GM21723 (cell line): Measurements from ENCODE around the gene TSC22D4.

Source experiments
- ATAC-seq: cut with Tn5 transposase; IDR thresholded peaks from one replicate; pipeline ENCODE4 v1.9.1; 2021; ENCODE audit warnings: mild to moderate bottlenecking, moderate library complexity; ENCODE audit not compliant: unreplicated experiment

The TSC22D4 gene

DNA sequence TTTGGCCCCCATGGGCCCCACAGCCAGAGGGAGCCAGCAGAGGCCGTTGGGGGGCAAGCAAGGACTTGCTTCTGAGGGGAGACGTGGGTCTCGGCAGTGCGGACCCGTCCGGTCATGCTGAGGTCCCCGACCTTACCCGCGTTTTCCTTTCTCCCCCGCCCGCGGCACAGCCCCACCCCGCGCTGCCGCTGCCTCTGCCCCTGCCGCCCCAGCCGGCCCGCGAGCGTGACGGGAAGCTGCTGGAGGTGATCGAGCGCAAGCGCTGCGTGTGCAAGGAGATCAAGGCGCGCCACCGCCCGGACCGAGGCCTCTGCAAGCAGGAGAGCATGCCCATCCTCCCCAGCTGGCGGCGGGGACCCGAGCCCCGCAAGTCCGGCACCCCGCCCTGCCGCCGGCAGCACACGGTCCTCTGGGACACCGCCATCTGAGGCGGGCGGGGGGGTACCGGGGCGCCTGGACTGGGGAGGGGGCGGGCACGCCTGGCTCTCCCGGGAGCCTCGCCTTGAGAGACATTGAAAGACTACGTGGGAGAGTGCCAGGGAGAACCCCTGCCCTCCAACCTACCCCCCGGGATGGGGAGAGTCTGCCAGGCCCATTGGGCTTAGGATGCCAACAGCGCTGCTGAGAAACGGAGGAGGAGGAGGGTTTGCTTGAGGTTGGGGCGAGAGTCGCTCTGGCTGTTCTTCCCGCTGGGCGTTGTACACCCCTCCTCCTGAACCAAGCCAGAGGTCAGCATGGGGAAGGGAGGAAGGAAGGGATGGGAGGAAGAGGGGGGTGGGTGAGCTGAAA lies 14.7 kb upstream of the TSC22D4 start:
- ATAC-seq, result no peak

DNA sequence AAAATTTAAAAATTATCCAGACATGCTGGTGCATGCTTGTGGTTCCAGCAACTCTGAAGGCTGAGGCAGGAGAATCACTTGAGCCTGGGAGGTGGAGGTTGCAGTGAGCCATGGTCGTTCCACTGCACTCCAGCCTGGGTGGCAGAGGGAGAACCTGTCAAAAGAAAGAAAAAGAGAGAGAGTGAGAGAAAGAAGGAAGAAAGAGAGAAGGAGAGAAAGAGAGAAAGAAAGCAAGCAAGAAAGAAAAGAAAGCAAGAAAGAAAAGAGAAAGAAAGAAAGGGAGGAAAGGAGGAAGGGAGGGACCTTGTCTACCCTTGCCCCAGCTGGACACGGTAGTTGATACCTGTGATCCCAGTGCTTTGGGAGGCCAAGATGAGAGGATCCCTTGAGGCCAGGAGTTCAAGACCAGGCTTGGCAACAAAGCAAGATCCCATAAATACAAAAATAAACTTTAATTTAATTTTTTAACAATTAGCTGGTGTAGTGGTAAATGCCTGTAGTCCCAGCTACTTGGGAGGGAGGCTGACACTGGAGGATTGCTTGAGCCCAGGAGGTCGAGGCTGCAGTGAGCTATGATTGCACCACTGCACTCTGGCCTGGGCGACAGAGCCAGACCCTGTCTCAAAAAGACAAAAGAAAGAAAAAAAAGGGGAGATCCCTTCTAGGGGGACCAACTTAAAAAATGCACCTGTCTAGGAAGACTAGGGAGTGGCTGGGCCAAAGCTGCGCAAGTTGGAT lies 13.9 kb upstream of the TSC22D4 start:
- ATAC-seq, result no peak

- no peak for ATAC-seq
Measured at GRCh38 chr7:100491192-100491578, 12.2 kb upstream of the TSC22D4 start.

GRCh38 chr7:100490483-100491191 lies 11.6 kb upstream of the TSC22D4 start:
- ATAC-seq, result no peak

- ATAC-seq, result no peak
Measured at GRCh38 chr7:100489824-100490223, 10.8 kb upstream of the TSC22D4 start.

DNA sequence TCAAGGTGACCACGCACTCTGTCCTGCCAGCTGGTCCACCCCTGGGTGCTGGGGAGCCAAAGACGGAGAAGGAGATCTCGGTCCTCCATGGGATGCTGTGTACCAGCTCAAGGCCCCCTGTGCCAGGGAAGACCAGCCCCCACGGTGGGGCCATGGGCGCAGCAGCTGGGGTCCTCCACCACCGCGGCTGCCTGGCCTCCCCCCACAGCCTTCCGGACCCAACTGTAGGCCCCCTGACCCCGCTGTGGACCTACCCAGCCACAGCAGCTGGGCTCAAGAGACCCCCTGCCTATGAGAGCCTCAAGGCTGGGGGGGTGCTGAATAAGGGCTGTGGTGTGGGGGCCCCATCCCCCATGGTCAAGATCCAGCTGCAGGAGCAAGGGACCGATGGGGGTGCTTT lies 10.1 kb upstream of the TSC22D4 start:
- no peak for ATAC-seq

GRCh38 chr7:100488333-100489095 lies 9.5 kb upstream of the TSC22D4 start:
- no peak for ATAC-seq

DNA sequence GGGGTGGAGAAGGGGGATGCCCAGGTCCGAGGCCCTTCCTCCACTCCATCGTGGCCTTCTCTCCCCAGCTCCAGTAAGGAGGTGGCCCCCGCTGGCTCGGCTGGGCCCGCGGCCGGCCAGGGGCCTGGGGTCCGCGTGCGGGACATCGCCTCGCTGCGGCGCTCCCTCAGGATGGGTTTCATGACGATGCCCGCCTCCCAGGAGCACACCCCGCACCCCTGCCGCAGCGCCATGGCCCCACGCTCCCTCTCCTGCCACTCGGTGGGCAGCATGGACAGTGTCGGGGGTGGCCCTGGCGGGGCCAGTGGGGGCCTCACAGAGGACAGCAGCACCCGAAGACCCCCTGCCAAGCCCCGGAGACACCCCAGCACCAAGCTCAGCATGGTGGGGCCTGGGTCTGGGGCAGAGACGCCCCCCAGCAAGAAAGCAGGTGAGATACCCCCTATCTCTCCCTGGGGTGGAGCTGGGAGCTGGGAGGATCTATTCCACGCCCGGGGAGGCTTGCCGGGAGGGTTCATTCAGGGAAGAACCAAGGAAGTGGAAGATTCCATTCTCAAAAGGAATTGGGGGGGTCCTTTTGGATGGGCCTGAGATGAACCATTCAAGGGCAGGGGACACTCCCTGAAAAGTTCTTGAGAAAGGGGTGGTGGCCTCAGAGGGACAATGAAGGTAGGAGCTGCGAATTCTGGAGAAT lies 7.9 kb upstream of the TSC22D4 start:
- no peak for ATAC-seq

DNA sequence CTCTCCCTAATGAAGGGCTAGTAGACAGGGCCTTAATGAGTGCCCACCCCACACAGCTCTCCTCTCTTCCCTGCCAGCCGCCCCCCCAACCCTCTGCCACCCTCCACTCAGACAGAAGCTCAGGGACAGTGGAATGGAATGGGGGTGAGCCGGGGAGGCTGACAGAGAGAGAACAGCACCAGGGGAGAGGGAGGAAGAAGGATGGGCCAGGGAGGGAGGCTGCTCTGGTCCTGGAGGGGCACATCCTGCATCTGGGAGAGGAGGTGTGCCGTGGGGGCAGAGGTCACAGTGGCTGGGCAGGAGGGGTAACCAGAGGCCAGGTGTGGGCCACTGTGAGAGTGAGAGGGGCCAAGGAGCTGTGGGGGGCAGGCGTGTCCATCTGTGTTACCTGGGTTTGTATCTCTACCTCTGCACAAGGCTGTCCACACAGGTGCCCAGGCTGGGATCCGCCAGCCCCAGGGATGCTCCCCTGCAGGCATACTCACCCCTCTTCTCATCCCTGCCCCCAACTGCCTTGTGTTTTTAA lies 7.2 kb upstream of the TSC22D4 start:
- ATAC-seq, result no peak

- ATAC-seq, result no peak
Measured at GRCh38 chr7:100485471-100485876, 6.5 kb upstream of the TSC22D4 start.

- no peak for ATAC-seq
Measured at GRCh38 chr7:100484673-100485045, 5.6 kb upstream of the TSC22D4 start.

GRCh38 chr7:100483722-100484672 lies 5.0 kb upstream of the TSC22D4 start, which contains the start of gene NYAP1:
Gene NYAP1 (plus strand): TSS chr7:100483927. CDS start chr7:100485312, 1,385 bp downstream.
- peak; percentile 28 for ATAC-seq

- peak; percentile 45 for ATAC-seq
Measured at GRCh38 chr7:100483090-100483721, 4.2 kb upstream of the TSC22D4 start.

DNA sequence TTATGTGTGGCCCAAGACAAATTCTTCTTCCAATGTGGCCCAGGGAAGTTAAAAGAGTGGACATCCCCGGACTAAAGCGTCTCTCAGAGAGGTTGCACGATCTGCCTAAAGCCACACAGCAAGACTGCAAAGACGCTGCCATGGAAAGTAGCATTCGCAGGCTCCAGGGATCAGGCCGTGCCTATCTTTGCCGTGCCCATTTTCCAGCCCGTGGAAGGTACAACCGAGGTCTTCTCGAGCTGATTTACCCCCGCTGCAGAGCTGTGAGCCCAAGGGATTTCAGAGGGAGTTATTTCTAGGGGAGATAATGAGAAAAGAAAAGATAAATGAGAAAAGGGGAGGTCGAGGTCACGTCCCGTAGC lies 3.7 kb upstream of the TSC22D4 start:
- no peak for ATAC-seq

DNA sequence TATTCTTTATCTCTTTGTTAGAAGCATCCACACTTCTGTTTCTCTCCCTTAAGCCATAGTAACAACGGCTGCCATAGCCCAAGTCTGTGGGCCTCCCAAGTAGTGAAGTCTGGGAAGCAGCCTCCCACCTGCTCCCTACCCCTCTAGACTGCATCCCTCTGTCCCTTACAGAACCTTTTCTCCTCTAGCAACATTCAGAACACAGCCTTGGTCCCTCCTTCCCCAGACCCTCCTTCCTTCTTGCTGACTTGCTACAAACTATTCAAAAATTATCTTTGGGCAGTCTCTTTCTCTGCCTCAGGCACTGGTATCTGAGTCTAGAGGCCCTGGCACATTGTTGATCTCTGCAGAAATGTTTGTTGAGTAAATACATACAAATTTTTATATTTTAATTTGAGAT lies 2.5 kb upstream of the TSC22D4 start:
- ATAC-seq, result no peak

DNA sequence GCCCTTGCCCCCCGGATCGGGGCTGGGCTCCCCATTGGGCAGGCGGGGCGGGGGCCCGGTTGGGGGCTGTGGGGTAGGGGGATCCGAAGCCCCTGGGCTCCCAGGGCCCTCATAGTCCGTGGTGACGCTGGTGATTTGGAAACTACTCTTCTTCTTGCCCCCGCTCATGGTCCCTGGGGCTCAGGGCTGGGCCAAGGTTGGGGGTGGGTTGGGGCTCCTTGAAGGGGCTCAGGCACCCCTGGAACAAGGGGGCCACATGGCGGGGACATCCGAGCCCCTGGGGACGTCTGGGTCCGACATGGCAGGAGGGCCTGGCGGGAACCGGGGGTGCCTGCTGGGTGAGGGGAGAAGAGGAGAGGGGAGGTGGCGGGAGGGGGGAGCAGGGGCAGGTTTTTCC lies 1.1 kb downstream of the TSC22D4 start:
- no peak for ATAC-seq

- ATAC-seq, result no peak
Measured at GRCh38 chr7:100476903-100477870, 1.8 kb downstream of the TSC22D4 start.
